Measurements from ENCODE around the gene KRTAP12-1. TPM values are rescaled to one million over a fixed set of nuclear protein-coding genes. Genes with fewer than 3 reads are reported as not detected.

KRTAP12-1 gene, protein sequence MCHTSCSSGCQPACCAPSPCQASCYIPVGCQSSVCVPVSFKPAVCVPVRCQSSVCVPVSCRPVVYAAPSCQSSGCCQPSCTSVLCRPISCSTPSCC
- not detected for total RNA-seq

DNA sequence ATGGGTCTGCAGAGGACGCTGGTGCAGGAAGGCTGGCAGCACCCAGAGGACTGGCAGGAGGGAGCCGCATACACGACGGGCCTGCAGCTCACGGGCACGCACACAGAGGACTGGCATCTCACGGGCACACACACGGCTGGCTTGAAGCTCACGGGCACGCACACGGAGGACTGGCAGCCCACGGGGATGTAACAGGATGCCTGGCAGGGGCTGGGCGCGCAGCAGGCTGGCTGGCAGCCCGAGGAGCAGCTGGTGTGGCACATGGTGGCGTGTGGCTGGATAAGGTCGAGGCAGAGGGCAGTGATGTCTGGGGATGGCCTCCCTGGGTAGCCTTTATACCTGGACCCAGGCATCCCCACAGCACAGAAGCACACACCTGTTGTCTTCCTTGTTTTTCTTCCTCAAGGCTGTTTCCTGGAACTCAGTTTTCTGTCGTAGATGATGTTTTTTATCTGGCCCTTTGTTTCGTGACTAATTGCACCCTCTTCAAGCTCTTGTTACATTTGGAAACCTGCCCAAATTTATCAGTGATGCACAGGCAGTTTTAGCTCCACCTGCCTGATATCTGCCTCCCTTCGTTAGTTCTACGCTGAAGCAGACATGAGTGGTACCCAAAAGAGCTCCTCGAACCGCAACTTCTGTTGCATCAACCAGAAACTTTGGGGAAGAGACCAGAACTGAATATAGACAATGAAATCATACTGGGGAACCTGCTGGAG, at the start of gene KRTAP12-1:
TSS of gene KRTAP12-1 (minus strand) at position 303 of the 719 bp plus-strand sequence. CDS start at position 263, 40 bp downstream.
- Histone ChIP-seq H3K4me3 (no peak within 1 kb of the TSS), H3K9me3 (no peaks in the 10 kb centered on the region), H3K27me3 (no peaks in the 10 kb centered on the region), H3K27ac (no peak within 1 kb of the TSS), H3K4me1 (no peaks in the 10 kb centered on the region), H3K36me3 (no peaks in the 10 kb centered on the region)
- DNase-seq, result no peak
- TF ChIP-seq, protein P1, sequence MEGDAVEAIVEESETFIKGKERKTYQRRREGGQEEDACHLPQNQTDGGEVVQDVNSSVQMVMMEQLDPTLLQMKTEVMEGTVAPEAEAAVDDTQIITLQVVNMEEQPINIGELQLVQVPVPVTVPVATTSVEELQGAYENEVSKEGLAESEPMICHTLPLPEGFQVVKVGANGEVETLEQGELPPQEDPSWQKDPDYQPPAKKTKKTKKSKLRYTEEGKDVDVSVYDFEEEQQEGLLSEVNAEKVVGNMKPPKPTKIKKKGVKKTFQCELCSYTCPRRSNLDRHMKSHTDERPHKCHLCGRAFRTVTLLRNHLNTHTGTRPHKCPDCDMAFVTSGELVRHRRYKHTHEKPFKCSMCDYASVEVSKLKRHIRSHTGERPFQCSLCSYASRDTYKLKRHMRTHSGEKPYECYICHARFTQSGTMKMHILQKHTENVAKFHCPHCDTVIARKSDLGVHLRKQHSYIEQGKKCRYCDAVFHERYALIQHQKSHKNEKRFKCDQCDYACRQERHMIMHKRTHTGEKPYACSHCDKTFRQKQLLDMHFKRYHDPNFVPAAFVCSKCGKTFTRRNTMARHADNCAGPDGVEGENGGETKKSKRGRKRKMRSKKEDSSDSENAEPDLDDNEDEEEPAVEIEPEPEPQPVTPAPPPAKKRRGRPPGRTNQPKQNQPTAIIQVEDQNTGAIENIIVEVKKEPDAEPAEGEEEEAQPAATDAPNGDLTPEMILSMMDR (IDR thresholded peaks at IDR 0.05), result no peak
- no peak for TF ChIP-seq POLR2A (IDR thresholded peaks at IDR 0.05)

DNA sequence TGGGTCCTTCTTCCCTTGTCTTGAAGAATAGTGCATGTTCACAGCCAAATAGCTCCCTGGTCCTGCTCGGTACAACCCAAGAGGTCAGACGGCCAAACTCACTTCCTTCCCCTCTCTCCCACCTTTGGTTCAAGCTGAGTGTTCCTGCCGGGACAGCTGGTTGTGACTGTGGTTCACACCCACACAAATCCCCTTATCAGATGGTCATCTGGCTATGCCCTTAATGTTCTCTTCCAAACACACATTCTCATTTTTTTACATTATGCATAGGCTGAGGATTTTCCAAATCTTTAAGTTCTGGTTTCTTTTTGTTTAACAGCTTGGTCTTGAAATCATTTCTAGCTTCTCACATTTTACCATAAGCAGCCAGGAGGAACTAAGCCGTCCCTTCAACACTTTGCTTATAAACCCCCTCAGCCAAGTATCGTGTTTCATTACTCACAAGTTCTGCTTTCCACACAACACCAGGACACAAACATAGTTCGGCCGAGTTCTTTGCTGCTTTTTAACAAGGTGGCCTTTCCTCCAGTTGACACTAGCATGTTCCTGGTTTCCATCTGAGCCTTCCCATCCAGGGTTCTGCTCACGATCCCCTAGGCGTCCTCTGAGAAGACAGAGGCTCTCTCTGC, 49.1 kb upstream of the KRTAP12-1 start:
- Histone ChIP-seq H3K4me1 (no peaks in the 10 kb centered on the region), H3K9me3 (no peaks in the 10 kb centered on the region), H3K4me3 (no peak overlapping the region), H3K36me3 (no peaks in the 10 kb centered on the region), H3K27ac (no peak overlapping the region), H3K27me3 (no peaks in the 10 kb centered on the region)
- no peak for TF ChIP-seq POLR2A (IDR thresholded peaks at IDR 0.05)
- TF ChIP-seq, protein P1 (IDR thresholded peaks at IDR 0.05), result no peak
- DNase-seq, result no peak

- H3K27ac ChIP-seq, result no peak overlapping the region
- DNase-seq, result no peak
- TF ChIP-seq POLR2A (IDR thresholded peaks at IDR 0.05), result no peak
- TF ChIP-seq, protein P1 (IDR thresholded peaks at IDR 0.05), result no peak
- H3K4me3 ChIP-seq, result no peak overlapping the region
- H3K36me3 ChIP-seq, result no peaks in the 10 kb centered on the region
- no peaks in the 10 kb centered on the region for H3K9me3 ChIP-seq
- no peaks in the 10 kb centered on the region for H3K27me3 ChIP-seq
- no peaks in the 10 kb centered on the region for H3K4me1 ChIP-seq
Observed at GRCh38 chr21:44730028-44730395, 48.0 kb upstream of the KRTAP12-1 start.

- H3K4me1 ChIP-seq, result no peaks in the 10 kb centered on the region
- DNase-seq, result no peak
- no peaks in the 10 kb centered on the region for H3K36me3 ChIP-seq
- TF ChIP-seq, protein P1 (IDR thresholded peaks at IDR 0.05), result no peak
- TF ChIP-seq POLR2A (IDR thresholded peaks at IDR 0.05), result no peak
- no peak overlapping the region for H3K4me3 ChIP-seq
- H3K27ac ChIP-seq, result no peak overlapping the region
- H3K27me3 ChIP-seq, result no peaks in the 10 kb centered on the region
- no peaks in the 10 kb centered on the region for H3K9me3 ChIP-seq
Observed at GRCh38 chr21:44729336-44730027, 47.5 kb upstream of the KRTAP12-1 start.

- Histone ChIP-seq H3K4me1 (no peaks in the 10 kb centered on the region), H3K27me3 (peaks cover 0 to 6% of the 10 kb centered on the region in 2 donors), H3K9me3 (no peaks in the 10 kb centered on the region), H3K4me3 (no peak overlapping the region), H3K36me3 (no peaks in the 10 kb centered on the region), H3K27ac (no peak overlapping the region)
- TF ChIP-seq, protein P1 (IDR thresholded peaks at IDR 0.05), result no peak
- TF ChIP-seq POLR2A (IDR thresholded peaks at IDR 0.05), result no peak
- DNase-seq, result peak in 1 of 3 donors; percentile 25
Observed at GRCh38 chr21:44728716-44729115, 46.8 kb upstream of the KRTAP12-1 start.

Data from Peyer's patch (tissue), 4 donors.